Lower lobe of right lung (tissue), 2 donors: Measurements from ENCODE around the gene NUPR1. TPM values are rescaled to one million over a fixed set of nuclear protein-coding genes. Genes with fewer than 3 reads are reported as not detected.

Experiments used
- ATAC-seq, 2 donors: fragments of 200-7000 bp; cut with Tn5 transposase; one replicate each; pipeline ENCODE4 v1.9.1; 2020 to 2022; ENCODE audit warnings: mild to moderate bottlenecking in 2 of 2, moderate library complexity in 2 of 2
- DNase-seq: peaks from one replicate; pipeline ENCODE4 v3.0.0-alpha.2; 2020
- H3K27ac ChIP-seq: fragments of 200-600 bp; one replicate; pipeline ENCODE4 v1.8.0; 2022
- H3K27me3 ChIP-seq: fragments of 200-600 bp; one replicate; pipeline ENCODE4 v1.8.0; 2022; ENCODE audit warnings: low read depth
- H3K36me3 ChIP-seq: fragments of 200-600 bp; one replicate; pipeline ENCODE4 v1.8.0; 2022; ENCODE audit warnings: mild to moderate bottlenecking
- H3K4me1 ChIP-seq: fragments of 200-600 bp; one replicate; pipeline ENCODE4 v1.8.0; 2022
- H3K4me3 ChIP-seq: fragments of 200-600 bp; one replicate; pipeline ENCODE4 v1.8.0; 2022; ENCODE audit warnings: mild to moderate bottlenecking
- H3K9me3 ChIP-seq: fragments of 200-600 bp; one replicate; pipeline ENCODE4 v1.8.0; 2022
- intact Hi-C: fragments of 100-400 bp; cut with DNase I; formaldehyde crosslinking; loops from one replicate; pipeline ENCODE4 v1.11.0; 2022
- total RNA-seq: library from RNA; stranded (reverse); fragmentation: NEBNext Ultra II Directional; extraction: Animal tissue kit (Norgen Biotek cat#: 25700); gene quantifications from one replicate; pipeline ENCODE4 v1.2.1, GENCODE V29; 2021
- TF ChIP-seq, protein P1 (sequence below): fragments of 200-600 bp; IDR thresholded peaks from one replicate; pipeline ENCODE4 v1.8.0; 2022; ENCODE audit warnings: antibody characterized with exemption, mild to moderate bottlenecking
- donor health status: DM: no; HTN: yes; CAD: no; lungs with severe emphysema.

The NUPR1 gene
- total RNA-seq, 1 donor from 2014 or later: 302 TPM

DNA sequence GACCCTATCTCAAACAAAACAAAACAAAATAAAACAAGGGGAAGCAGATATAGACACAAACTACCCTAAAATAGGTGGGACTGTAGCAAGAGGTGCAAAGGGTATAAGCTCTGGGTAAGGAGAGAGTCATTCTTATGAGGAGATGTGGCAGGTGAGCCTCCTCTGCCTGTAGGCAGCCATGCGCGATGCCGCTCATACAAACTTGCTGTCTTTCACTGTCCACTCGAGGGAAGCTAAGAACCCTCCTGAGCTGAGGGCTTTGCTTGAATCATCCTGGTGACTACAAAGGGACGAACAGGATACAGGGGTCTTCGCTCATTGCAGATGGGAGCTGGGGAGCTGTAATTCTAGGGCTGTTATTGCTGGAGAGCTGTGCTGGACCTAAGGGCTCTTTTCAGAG, 17.3 kb downstream of the NUPR1 start:
- H3K4me1 ChIP-seq: no peaks in the 10 kb centered on the region
- no peaks in the 10 kb centered on the region for H3K9me3 ChIP-seq
- H3K27ac ChIP-seq: no peak overlapping the region
- TF ChIP-seq, protein P1, sequence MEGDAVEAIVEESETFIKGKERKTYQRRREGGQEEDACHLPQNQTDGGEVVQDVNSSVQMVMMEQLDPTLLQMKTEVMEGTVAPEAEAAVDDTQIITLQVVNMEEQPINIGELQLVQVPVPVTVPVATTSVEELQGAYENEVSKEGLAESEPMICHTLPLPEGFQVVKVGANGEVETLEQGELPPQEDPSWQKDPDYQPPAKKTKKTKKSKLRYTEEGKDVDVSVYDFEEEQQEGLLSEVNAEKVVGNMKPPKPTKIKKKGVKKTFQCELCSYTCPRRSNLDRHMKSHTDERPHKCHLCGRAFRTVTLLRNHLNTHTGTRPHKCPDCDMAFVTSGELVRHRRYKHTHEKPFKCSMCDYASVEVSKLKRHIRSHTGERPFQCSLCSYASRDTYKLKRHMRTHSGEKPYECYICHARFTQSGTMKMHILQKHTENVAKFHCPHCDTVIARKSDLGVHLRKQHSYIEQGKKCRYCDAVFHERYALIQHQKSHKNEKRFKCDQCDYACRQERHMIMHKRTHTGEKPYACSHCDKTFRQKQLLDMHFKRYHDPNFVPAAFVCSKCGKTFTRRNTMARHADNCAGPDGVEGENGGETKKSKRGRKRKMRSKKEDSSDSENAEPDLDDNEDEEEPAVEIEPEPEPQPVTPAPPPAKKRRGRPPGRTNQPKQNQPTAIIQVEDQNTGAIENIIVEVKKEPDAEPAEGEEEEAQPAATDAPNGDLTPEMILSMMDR: no peak
- H3K36me3 ChIP-seq: no peaks in the 10 kb centered on the region
- DNase-seq (no peak), ATAC-seq (no peak)
- H3K27me3 ChIP-seq: no peaks in the 10 kb centered on the region
- no peak overlapping the region for H3K4me3 ChIP-seq
- intact Hi-C loops: no loop called here

DNA sequence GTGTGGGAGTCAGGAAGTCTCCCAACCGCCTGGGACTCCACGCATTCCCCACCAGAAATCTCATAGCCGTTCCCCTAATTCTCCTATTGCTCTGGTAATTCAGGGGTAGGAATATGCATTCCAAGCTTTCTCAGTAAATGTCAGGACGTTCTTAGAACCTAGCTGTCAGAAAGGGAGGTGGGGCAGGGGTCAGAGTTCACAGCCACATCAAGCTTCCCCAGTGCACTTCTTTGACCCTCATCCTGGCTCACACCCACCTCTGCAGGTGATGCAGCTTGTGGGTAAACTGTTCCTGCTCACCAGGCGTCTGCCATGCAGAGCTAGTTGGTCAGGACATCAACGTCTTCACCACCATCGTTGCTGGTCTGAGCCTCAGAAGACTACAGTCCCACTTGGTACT, 18.1 kb downstream of the NUPR1 start:
- no peak for ATAC-seq
- intact Hi-C loops: no loop called here
- H3K4me1 ChIP-seq: no peaks in the 10 kb centered on the region

DNA sequence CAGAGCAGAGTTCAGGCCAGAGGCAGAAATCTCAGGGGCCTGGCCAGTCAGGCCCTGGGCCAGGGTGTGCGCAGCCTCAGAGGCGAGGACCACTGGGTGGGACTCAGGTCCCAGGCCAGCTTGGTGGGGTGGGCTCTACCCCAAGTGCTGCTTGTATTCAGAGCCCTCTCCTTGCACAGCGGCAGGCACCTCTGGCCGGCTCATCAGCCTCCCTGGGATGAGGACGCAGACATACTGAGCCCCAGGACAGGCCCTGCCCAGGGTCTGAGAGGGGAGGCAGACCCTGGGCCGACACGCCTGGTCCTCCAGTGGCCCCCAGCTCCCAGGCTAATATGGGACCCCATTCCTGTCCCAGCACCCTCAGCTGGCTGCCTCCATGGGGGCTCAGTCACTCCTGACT, 24.5 kb downstream of the NUPR1 start:
- Histone ChIP-seq H3K36me3 (no peaks in the 10 kb centered on the region), H3K4me3 (no peak overlapping the region), H3K4me1 (no peaks in the 10 kb centered on the region), H3K27ac (no peak overlapping the region), H3K27me3 (no peaks in the 10 kb centered on the region), H3K9me3 (no peaks in the 10 kb centered on the region)
- TF ChIP-seq, protein P1: no peak
- no peak for ATAC-seq
- intact Hi-C loops: no loop called here
- DNase-seq: no peak

More for the DNA sequence above, 18.1 kb downstream of the NUPR1 start:
- no peak for DNase-seq
- TF ChIP-seq, protein P1: no peak
- no peaks in the 10 kb centered on the region for H3K27me3 ChIP-seq
- no peaks in the 10 kb centered on the region for H3K9me3 ChIP-seq
- no peaks in the 10 kb centered on the region for H3K36me3 ChIP-seq
- H3K27ac ChIP-seq: no peak overlapping the region
- H3K4me3 ChIP-seq: no peak overlapping the region

DNA sequence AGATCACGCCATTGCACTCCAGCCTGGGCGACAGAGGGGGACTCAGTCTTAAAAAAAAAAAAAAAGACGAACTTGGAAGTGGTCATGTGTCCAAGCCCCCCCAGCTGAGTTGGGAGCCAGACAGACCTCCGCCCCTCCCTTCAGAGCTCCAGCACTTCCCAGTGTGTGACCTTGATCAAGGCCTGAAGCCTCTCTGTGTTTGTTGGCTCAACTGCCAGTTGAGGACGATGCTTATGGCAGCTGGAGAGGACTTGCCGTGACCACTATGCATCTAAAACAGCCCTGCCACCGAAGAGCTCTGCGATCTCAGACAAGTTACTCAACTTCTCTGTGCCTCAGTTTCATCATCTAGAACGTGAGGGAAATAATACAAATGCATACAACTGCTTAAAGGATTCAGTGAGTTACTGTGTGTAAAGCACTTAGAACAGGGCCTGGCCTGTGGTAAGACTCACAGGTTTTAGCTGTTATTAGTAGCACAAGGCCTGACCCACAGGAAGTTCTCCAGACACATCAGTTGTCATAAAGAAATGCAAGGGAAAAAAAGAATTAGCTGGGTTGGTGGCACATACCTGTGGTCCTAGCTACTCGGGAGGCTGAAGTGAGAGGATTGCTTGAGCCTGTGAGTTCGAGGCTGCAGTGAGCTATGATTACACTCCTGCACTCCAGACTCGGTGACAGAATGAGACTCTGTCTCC, 25.1 kb downstream of the NUPR1 start:
- TF ChIP-seq, protein P1: no peak
- Histone ChIP-seq H3K9me3 (no peaks in the 10 kb centered on the region), H3K36me3 (no peaks in the 10 kb centered on the region), H3K4me1 (no peaks in the 10 kb centered on the region), H3K27ac (no peak overlapping the region), H3K27me3 (no peaks in the 10 kb centered on the region), H3K4me3 (no peak overlapping the region)
- no peak for ATAC-seq
- no peak for DNase-seq
- intact Hi-C loops: no loop called here

DNA sequence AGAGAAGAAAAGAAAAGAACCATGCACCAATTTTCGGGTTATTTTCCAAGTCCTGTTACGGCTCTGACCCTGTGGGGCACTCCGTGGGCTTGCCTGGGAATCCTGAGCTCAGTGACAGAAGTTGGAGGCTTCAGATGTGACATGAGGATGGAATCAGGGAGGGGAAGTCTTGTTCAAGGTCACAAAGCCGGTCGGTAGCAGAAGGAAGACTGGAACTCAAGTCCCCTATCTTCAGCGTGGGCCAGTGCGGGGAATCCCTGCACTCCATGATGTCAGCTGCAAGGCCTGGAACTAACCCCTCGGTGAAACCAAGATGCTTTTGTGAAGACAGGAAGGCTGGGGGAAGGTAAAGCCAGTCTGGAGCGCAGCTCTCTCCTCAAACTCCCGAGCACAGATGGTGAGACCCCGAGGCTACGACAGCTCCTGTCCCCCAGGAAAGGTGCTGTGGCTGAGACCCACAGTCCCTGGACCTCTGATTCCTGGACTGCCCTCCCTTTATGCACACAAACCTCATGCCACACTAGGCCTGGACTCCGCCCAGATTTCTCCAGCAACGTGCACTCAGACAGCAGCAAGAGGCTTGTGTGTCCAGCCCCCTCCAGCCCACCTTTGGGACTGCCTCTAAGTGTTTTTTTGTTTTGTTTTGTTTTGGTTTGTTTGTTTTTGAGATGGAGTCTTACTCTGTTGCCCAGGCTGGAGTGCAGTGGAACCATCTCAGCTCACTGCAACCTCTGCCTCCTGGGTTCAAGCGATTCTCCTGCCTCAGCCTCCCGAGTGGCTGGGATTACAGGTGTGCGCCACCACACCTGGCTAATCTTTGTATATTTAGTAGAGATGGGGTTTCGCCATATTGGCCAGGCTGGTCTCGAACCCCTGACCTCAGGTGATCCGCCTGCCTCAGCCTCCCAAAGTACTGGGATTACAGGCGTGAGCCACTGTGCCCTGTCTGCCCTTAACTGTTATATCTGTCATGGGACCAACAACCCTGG, 26.7 kb downstream of the NUPR1 start:
- no peaks in the 10 kb centered on the region for H3K9me3 ChIP-seq
- TF ChIP-seq, protein P1: no peak
- H3K4me1 ChIP-seq: peaks cover 6% of the 10 kb centered on the region
- no peak for DNase-seq
- H3K27ac ChIP-seq: no peak overlapping the region
- intact Hi-C loops: no loop called here
- H3K27me3 ChIP-seq: no peaks in the 10 kb centered on the region
- no peak for ATAC-seq
- H3K36me3 ChIP-seq: no peaks in the 10 kb centered on the region
- H3K4me3 ChIP-seq: no peak overlapping the region
